Neural cell (in vitro differentiated cells): Measurements from ENCODE around the gene TMEM26.

ENCODE experiments used
- CTCF ChIP-seq: fragments of 450-650 bp; IDR thresholded peaks from 2 replicates; pipeline ENCODE4 v1.5.1; 2014; ENCODE audit warnings: antibody characterized with exemption, mild to moderate bottlenecking, moderate library complexity; ENCODE audit not compliant: poor library complexity, severe bottlenecking
- EP300 ChIP-seq: fragments of 450-650 bp; conservative IDR thresholded peaks from 2 replicates; pipeline ENCODE4 v1.6.1; 2014; ENCODE audit warnings: antibody characterized with exemption, mild to moderate bottlenecking, moderate library complexity; ENCODE audit not compliant: poor library complexity, severe bottlenecking
- EZH2 ChIP-seq: fragments of 200-600, 300-800 bp; shearing (Covaris generic), sonication (generic); IDR thresholded peaks from 2 replicates; pipeline ENCODE4 v1.6.1; 2014; ENCODE audit warnings: antibody characterized with exemption, low read length, borderline replicate concordance, mild to moderate bottlenecking; ENCODE audit not compliant: insufficient read depth, poor library complexity, severe bottlenecking
- POLR2AphosphoS5 ChIP-seq: IDR thresholded peaks from 2 replicates; pipeline ENCODE4 v1.6.1; 2012
- REST ChIP-seq: IDR thresholded peaks from 2 replicates; pipeline ENCODE4 v1.6.1; 2012; ENCODE audit warnings: borderline replicate concordance
- SMC3 ChIP-seq: fragments of 450-650 bp; conservative IDR thresholded peaks from 2 replicates; pipeline ENCODE4 v1.6.1; 2014; ENCODE audit warnings: antibody characterized with exemption, mild to moderate bottlenecking, moderate library complexity; ENCODE audit not compliant: poor library complexity

GRCh38 chr10:61476529-61476928 lies 23.3 kb upstream of the TMEM26 start:
- no peak for TF ChIP-seq EP300
- TF ChIP-seq CTCF: no peak
- TF ChIP-seq EZH2: no peak
- no peak for TF ChIP-seq POLR2AphosphoS5
- no peak for TF ChIP-seq REST
- no peak for TF ChIP-seq SMC3
